ENCODE measurements around the gene OR5AR1. TPM values are rescaled to one million over a fixed set of nuclear protein-coding genes. Genes with fewer than 3 reads are reported as not detected.

The OR5AR1 gene
- total RNA-seq, 1 experiment from 2014 or later = not detected

DNA sequence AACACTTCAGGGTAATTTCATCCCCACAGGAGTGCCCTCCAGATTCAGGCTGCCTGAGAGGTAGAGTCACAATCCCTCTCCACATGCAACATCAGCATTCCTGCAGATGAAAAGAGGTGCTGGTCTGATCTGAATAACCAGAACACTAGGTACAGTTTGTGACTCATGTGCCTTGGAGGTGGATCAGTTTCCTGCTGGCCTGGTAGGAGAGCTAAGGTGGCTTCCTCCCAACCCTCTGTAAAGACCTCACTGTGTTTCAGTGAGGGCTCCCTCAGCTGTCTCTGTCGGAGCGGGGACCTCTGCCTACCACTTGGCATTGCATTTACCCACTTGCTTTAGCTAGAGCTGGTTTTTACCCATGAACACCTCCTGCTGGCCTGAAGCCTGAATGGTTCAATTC, 43.0 kb downstream of the OR5AR1 start:
- Histone ChIP-seq H3K9ac (ENCODE audit: low read length) (no peak overlapping the region), H3K4me2 (ENCODE audit: low read length) (no peak overlapping the region), H3K4me1 (ENCODE audit: control insufficient read depth in 1 of 2, insufficient read depth in 2 of 2, low read length in 2 of 2) (no peaks in the 10 kb centered on the region), H4K20me1 (ENCODE audit: insufficient read depth) (no peaks in the 10 kb centered on the region), H3K79me2 (ENCODE audit: insufficient read depth, low read length) (no peaks in the 10 kb centered on the region), H3K9me2 (ENCODE audit: insufficient read depth) (no peaks in the 10 kb centered on the region), H3K27ac (ENCODE audit: low read depth, low read length) (no peak overlapping the region), H2AFZ (ENCODE audit: low read depth, low read length, poor library complexity, severe bottlenecking) (no peak overlapping the region), H3K27me3 (ENCODE audit: insufficient read depth, low read length) (no peaks in the 10 kb centered on the region), H3K9me3 (ENCODE audit: control insufficient read depth in 1 of 2, insufficient read depth in 1 of 2, low read depth in 1 of 2, low read length in 2 of 2) (peaks cover 8 to 15% of the 10 kb centered on the region in 2 experiments; a peak in 3 of 4 replicates), H3K36me3 (ENCODE audit: control insufficient read depth in 1 of 2, insufficient read depth in 2 of 2, low read length in 2 of 2) (no peaks in the 10 kb centered on the region), H3K4me3 (replicated peaks in 1 of 2; ENCODE audit: low read depth in 1 of 2, low read length in 2 of 2) (no peak overlapping the region)
- DNase-seq (ENCODE audit: low read depth, low spot score) (no peak), ATAC-seq (no peak)
- no peak for TF ChIP-seq POLR2AphosphoS5 (IDR thresholded peaks at IDR 0.05; ENCODE audit: low read depth, low read length)
- TF ChIP-seq ELF1 (IDR thresholded peaks at IDR 0.05; ENCODE audit: borderline replicate concordance, low read depth) = no peak
- no peak for TF ChIP-seq EZH2 (IDR thresholded peaks at IDR 0.05)
- no peak for TF ChIP-seq EZH2phosphoT487 (IDR thresholded peaks at IDR 0.05; ENCODE audit: borderline replicate concordance)
- TF ChIP-seq, protein P1, sequence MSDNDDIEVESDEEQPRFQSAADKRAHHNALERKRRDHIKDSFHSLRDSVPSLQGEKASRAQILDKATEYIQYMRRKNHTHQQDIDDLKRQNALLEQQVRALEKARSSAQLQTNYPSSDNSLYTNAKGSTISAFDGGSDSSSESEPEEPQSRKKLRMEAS (IDR thresholded peaks at IDR 0.05) = no peak
- no peak for TF ChIP-seq ZNF274 (IDR thresholded peaks at IDR 0.05; ENCODE audit: low read depth, low read length)
- no peak for TF ChIP-seq CEBPB (IDR thresholded peaks at IDR 0.05; ENCODE audit: low read depth)
- TF ChIP-seq SRF (IDR thresholded peaks at IDR 0.05; ENCODE audit: low read depth) = no peak
- TF ChIP-seq FOSL1 (IDR thresholded peaks at IDR 0.05; ENCODE audit: low read depth) = no peak
- no peak for TF ChIP-seq EGR1 (IDR thresholded peaks at IDR 0.05; ENCODE audit: low read depth)
- TF ChIP-seq, protein P2, sequence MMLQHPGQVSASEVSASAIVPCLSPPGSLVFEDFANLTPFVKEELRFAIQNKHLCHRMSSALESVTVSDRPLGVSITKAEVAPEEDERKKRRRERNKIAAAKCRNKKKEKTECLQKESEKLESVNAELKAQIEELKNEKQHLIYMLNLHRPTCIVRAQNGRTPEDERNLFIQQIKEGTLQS (IDR thresholded peaks at IDR 0.05) = no peak
- TF ChIP-seq TCF7L2 (IDR thresholded peaks at IDR 0.05; ENCODE audit: borderline replicate concordance, extremely low read depth, insufficient read depth, insufficient read length) = no peak
- TF ChIP-seq, protein P3, sequence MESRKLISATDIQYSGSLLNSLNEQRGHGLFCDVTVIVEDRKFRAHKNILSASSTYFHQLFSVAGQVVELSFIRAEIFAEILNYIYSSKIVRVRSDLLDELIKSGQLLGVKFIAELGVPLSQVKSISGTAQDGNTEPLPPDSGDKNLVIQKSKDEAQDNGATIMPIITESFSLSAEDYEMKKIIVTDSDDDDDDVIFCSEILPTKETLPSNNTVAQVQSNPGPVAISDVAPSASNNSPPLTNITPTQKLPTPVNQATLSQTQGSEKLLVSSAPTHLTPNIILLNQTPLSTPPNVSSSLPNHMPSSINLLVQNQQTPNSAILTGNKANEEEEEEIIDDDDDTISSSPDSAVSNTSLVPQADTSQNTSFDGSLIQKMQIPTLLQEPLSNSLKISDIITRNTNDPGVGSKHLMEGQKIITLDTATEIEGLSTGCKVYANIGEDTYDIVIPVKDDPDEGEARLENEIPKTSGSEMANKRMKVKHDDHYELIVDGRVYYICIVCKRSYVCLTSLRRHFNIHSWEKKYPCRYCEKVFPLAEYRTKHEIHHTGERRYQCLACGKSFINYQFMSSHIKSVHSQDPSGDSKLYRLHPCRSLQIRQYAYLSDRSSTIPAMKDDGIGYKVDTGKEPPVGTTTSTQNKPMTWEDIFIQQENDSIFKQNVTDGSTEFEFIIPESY (IDR thresholded peaks at IDR 0.05; ENCODE audit: extremely low read depth, insufficient replicate concordance, low read length) = no peak
- TF ChIP-seq RAD21 (IDR thresholded peaks at IDR 0.05; ENCODE audit: low read depth) = no peak
- TF ChIP-seq SIN3A (IDR thresholded peaks at IDR 0.05; ENCODE audit: low read depth) = no peak
- no peak for TF ChIP-seq POLR2A (IDR thresholded peaks at IDR 0.05; ENCODE audit: borderline replicate concordance, extremely low read depth, insufficient read depth, insufficient read length)
- no peak for TF ChIP-seq CBX3 (IDR thresholded peaks at IDR 0.05; ENCODE audit: low read depth)
- ChIA-PET POLR2A (no interaction called here), RAD21 (ENCODE audit: low non-redundant PET in 1 of 2, low total read pairs in 2 of 2, uncharacterized antibody in 2 of 2, unreplicated experiment in 2 of 2) (no interaction called here), CTCF (no interaction called here)
- no TSS peak for BruUV-seq (replicated peaks)
- intact Hi-C loops (cut with micrococcal nuclease) = no loop called here
